NCI-H1930 (cell line): ENCODE data around the gene SALL2.
"Not testable (repeated sequence)": the region's sequence is repeated elsewhere in the genome, so short reads cannot be mapped to it uniquely, and the experiment has no call there.

ENCODE experiments used
- DNase-seq, 2 experiments: peaks; one replicate each; lab custom pipeline; 2025; lab: John Stamatoyannopoulos, UW

Gene SALL2

DNA sequence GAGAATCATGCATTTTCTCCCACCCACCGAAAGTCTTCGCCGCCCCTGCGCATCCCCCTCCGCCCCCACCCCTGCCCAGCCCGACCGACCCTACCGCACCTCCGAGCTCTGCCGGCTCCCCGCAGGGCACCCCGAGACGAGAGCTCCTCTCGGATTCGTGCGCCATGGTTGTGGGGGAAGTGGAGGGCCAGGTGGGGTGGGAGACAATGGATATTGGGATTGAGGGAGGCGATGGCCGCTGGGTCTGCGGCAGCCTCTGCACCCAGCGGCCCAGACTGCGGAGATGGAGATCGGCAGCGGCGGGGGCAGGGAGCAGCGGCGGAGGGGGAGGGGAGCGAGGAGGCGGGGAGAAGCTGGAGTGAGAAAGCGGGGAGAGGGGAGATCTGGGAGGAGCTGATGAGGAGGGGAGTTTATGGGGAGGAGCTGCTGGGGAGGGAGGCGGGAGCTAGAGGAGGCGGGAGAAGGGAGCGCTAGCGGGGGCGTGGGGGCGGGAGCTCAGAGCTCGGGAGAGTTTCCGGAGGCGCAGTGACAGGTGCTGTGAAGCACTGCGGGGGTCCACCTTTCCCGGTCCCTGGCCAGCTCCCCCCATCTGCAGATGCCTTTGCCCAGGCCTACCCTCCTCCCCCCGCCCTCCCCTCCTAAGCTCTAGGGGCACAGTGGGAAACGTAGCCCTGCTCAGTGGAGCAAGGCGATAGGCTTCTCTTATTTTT, at the start of gene SALL2:
SALL2 (minus strand) TSS at position 385 of the 710 bp plus-strand sequence; CDS start at position 166, 219 bp downstream.
- peak; percentile 63 to 79 for DNase-seq

- DNase-seq = no peak
Observed at GRCh38 chr14:21575661-21576060, 49.5 kb upstream of the SALL2 start.

- DNase-seq = no peak
Observed at GRCh38 chr14:21572604-21573003, 46.5 kb upstream of the SALL2 start.

- DNase-seq = no peak
Observed at GRCh38 chr14:21558703-21559170, 32.6 kb upstream of the SALL2 start.

DNA sequence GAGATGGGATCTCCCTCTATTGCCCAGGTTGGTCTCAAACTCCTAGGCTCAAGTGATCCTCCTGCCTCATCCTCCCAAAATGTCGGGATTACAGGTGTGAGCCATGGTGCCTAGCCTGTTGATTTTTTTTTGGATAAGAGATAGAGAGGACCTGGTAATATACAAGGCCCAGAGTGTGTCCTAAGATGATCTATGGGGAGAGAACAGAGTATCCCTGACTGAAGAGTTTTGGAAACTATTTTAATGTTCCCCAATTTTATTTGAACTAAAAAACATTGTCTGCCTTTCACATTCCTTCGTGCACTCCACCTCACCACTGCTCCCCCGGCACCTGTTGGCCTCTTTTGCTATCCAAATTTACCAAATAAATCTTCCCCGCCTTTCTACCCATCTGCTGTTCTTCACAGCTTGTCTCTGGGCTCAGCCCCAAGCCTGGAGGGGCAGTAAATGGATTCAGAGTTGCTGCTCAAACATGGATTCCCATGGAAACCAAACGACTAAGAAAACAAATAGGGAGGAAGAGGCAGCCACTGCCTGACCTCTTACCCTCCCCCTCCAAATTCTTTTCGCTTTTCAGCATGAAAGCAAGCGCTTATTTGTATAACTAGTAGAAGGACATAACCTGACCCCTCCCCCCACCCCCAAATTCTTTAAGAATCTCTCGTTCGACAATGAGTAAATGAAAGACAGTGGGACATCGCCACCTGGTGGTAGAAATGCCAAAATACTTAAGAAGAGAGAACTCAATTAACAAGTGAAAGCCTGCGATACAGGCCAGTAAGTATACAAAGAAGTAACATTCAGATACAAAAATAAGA, 31.1 kb upstream of the SALL2 start:
- peak; percentile 72 for DNase-seq

DNA sequence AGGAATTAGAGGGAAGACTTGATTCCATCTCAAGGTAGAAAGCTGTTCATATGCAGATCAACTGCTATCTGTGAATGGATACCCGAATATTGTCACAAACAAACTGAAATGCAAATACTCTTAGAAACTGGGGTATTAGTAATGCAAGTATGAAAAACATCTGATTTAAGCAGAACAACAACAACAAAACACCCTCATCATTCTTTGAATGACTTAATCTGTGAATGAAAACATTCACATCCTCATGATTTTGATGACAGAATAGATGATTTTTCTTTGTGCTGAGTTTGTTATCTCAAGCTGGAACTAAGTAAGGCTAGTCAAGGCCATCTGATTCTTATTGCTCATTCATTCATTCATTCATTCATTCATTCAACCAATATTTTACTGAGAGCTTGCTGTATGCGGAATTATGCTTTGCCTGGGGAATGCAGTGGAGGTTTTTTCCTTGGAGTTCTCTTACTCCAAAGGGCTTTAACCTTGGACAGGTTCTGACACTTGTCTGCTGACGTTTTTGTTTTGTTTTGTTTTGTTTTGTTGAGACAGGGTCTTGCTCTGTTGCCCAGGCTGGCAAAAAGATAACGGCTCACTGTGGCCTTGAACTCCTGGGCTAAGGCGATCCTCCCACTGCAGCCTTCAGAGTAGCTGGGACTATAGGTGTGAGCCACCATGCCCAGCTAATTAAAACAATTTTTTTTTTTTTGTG, 30.4 kb upstream of the SALL2 start:
- DNase-seq = no peak

- no peak for DNase-seq
Observed at GRCh38 chr14:21553266-21553665, 27.1 kb upstream of the SALL2 start.

DNA sequence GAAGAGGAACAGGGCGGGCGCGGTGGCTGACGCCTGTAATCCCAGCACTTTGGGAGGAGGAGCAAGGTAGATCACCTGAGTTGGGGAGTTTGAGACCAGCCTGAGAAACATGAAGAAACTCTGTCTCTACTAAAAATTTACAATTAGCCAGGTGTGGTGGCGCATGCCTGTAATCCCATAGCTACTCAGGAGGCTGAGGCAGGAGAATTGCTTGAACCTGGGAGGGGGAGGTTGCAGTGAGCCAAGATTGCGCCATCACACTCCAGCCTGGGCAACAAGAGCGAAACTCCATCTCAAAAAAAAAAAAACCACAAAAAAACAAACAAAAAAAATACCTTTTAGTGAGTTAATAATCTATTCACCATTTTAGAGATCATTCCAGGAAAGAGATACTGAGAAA, 18.4 kb upstream of the SALL2 start:
- DNase-seq = not testable (repeated sequence)

GRCh38 chr14:21543963-21544362, 17.8 kb upstream of the SALL2 start:
- DNase-seq = no peak

DNA sequence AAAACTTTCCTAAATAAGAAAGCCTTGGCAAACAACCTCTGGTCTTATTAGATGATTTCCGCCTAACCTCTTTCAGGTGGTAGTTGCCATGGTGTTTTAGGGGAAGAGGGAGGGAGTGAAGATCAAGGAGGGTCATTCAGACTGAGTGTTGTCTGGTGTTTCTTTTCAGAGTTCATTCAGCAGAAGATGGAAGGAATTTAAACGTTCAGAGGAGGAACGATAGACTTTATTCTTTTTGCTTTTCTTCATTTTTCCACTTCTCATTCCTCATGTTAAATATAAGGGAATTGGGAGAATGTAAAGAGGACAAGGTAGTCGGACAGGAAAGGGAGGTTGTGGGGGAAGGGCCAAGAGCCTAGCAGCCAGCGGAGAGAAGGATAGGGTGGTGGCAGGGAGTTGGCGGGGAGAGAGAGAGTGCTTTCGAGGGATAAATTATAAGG, 17.4 kb upstream of the SALL2 start:
- DNase-seq = no peak

DNA sequence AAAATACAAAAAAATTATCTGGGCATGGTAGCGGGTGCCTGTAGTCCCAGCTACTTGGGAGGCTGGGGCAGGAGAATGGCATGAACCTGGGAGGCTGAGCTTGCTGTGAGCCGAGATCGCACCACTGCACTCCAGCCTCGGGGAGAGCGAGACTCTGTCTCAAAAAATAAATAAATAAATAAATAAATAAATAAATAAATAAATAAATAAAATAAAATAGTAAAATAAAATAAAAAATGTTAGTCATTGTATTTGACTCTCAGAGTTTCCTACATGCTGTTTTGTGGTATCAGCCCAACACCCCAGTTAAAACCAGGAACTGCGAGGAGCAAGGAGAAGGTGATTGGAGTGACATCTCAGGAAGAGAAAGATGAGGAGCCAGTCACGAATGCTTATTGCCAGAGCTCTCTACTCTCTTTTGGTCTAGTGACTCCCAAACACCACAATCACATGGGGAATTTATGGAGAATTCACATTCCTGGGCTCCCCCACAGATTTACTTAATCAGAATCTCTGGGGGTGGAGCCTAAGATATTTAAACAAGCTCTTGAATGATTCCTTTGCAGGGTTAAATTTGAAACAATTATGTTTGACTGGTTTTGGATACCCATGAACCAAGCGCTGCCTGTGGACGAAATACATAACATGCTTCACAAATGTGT, 15.4 kb upstream of the SALL2 start:
- no peak for DNase-seq

DNA sequence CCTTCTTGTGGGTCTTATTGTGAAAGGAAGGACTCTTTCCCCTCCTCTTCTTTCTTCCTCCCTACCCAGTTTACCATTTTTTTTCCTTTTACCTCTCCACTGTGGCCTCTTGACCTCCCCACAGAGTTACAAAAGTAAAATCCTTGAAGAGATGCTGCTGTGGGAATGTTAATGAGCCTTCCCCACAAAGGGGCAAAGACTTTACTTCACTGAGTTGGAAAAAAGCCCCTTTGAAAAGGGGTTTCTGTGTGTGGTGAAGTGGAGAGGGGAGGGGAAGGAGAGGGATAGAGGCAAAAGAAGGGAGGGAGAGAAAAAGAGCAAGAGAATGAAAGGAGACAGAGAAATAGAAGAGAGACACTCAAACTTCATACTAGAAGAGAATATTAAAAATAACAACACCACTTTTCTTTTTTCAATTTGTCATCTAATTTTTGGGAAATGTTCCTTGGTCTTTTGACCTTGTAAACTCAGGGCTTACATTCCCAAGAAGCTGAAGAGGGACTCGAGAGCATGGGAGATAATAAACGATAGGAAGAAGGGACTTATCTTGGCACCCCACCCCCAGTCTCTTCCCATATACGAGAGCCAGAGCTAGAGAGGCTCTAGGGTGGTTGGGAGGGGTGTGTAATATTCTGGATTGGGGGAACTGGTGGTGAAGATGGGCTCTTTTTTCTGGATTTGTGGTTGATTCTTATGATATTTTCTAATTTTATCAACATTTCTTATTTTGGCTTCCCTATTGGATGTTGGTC, 13.2 kb upstream of the SALL2 start:
- DNase-seq = no peak

- DNase-seq = no peak
Observed at GRCh38 chr14:21537090-21537424, 10.9 kb upstream of the SALL2 start.

DNA sequence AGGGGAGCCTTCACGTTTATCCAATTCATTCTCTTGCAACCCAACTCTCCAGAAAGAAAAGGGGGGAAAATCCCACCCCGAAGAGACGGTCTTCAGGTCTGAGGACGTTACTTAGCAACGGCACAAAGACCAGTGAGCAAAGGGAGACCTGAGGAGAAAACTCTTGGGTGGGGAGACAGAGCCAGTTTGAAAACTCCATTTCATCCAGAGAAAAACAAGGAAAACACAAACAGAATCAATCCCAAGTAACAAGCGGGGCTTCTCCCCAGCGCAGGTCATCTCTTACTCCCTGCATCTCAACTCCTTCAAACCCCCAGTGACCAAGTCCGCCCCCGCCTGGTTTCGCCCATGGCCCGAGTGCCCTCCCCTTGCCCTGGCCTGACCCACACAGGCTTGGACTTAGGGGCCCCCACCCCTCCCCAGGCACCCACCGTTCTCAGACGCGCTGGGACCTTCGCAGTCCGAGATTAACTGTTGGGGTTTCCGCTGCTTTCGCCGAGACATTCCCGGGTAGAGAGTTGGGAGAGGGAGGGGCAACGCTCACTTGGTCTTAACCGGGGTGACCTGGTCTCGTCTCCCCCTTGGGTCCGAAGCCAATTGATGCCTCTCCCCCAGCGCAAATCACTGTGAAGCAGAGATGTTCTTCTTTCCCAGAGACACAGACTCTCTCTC, 10.4 kb upstream of the SALL2 start:
- no peak for DNase-seq

GRCh38 chr14:21535545-21536417, 9.6 kb upstream of the SALL2 start:
- no peak for DNase-seq

GRCh38 chr14:21534576-21534975, 8.4 kb upstream of the SALL2 start:
- no peak for DNase-seq

DNA sequence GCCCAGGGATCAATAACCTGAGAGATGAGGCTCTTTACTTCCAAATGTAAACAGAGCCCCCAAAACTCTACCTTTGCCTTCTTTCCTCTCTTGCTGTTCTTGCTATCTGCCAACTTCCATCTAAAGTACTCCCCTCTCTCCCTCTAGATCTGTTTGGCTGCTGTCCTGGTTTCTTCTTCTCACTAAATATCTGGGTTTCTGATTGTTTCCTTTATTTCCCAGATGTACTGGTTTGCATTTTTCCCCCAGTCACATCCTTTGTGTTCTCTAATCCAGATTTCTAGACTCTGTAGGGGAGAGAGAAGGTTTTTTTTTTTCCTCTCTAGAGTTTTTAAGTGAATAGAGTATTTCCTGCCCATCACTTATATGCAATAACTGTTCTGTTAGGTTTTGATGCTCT, 7.1 kb upstream of the SALL2 start:
- no peak for DNase-seq

DNA sequence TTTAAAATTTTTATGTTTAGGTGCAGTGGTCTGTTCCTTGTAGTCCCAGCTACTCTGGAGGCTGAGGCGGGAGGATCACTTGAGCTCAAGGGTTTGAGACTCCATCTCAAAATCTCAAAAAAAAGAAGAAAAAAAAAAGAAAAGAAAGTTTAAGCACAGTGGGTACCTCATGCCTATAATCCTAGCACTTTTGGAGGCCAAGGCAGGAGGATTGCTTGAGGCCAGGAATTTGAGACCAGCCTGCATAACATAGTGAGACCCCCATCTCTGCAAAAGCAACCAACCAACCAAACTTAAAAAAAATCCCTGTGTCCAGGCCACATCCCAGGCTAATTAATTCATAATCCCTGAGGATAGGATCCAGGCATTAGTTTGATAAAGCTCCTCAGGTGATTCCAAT, 3.4 kb upstream of the SALL2 start:
- DNase-seq = no peak

GRCh38 chr14:21528381-21529348, 2.5 kb upstream of the SALL2 start:
- DNase-seq = no peak
